NCI-H69 (cell line): ENCODE results near the gene VWA8.

Source experiments
- DNase-seq: peaks from one replicate; lab custom pipeline; 2025; lab: John Stamatoyannopoulos, UW

The VWA8 gene

DNA sequence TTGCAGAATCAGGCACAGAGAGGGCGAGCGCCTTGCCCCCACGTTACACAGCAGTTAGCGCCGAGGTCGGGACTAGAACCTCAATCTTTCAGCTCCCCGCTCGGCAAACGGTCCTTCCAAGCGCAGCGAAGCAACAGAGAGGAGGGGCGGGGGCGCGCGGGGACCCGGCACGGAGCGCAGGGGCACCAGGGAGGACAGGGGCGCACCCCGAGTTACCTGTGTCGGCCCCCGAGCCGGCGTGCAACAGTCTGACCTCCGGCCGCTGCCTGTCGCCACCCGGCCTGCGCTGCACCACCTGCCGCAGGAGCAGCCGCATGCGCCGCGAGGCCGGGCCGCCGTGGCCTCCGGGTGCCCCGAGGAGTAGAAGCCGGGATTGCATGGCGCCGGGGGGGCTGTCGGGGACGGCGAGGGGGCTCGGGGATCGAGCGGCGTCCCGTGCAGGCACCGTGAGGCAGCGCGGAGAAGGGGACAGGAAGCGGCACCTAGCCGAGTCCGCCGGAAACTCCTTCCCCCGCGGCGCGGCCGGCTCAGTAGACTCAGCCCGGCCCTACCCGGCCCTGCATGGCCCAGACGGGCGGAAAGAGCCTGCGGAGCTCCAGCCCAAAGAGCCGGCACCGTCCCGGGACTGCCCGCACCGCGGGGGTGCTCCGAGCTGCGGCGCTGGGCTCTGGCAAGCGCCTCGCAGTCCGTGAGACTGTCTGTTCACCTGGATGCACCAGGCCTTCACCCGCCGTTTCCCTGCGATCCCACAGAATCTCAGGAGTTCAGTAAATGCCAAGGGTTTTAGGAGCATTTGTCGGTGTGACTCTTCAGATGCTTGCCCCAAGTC, at the start of gene VWA8:
VWA8 (minus strand) TSS at position 473 of the 829 bp plus-strand sequence; CDS start at position 379, 94 bp downstream.
- peak; percentile 82 for DNase-seq

DNA sequence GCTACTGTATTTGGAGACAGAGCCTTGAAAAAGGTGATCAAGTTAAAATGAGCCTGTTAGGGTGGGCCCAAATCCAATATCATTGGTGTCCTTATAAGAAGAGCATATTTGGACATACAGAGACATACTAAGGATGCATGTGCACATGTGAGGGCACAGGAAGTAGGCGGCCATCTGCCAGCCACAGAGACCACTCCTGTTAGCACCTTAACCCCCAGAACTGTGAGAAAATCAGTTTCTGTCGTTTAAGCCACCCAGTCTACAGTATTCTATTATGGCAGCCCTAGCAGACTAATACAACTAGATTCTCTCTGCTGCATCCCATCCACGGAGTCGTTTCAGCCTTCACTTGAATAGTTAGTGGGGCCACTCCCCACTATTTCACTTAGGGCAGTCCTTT, 48.1 kb upstream of the VWA8 start:
- DNase-seq, result no peak

DNA sequence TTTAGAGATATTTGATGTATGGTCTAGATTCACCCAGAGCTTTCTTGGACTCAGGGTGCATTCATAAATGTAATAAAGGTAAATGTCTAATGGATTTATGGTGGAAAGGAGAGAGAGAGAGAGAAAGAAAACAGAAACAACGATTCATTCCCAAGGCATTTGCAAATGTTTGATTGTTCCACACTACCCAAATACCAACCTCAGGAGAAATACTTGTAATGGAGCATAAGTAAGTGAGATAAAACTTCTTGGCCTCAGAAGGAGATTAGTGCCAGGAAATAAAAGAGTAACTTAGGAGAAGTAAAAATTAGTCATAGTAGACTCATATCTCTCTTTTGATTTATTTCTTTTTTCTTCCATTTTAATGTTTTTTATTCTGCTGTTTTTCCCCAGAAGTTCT, 46.9 kb upstream of the VWA8 start:
- no peak for DNase-seq

DNA sequence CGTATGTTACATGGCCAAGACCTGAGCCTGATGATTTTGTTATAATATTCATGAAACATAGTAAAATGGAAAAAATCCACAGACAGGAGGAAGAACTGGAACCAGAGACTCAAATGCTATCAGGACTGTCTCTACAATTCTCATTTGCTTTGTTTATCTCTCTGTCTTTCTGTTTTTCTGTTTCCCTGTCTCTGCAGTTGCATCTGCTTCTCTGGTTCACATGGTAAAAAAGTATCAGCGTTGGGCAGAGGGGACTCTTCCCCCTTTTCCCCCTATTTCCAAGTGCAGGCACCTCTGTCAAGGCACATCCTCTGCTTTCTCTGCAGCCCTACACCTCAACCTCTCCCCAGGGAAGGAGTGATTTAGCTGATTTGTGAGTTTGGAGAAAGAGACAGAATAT, 41.2 kb upstream of the VWA8 start:
- no peak for DNase-seq

DNA sequence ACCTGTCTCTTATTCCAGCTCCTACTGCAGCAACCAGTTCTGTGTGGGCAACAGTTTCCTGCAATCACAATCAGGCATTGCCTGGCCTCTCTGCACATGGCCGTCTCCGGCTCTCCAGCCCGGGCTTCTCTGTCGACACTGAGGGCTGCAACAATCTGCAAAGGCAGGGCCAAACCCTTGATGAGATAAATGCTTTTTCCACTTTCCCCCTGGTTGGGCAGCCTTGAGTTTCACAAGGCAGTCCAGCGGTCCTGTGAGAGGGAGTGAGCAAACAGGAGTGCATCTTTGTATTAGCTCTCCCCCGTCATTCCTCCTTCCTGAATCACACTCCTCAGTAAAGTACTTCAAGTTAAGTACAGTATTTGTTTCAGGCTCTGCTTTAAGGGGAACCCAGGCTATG, 40.7 kb upstream of the VWA8 start:
- DNase-seq, result peak; percentile 4

DNA sequence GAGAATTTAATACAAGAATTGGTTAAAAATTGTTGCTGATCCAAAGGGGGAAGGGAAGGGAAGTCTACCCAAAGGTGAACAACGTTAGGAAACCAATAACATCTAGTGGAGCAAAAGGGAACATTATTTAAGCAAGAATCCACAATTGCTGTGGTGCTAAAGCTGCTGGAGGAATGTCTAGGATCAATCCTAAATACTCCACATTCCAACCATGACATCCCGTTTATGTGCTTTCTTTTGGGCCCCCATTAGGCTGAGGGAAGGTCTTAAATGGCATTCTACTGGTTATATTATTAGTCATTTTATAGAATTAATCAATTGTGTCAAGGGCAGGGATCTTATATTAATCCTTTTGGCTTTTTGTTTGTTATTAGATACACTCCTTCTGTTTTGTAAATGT, 39.9 kb upstream of the VWA8 start:
- no peak for DNase-seq

DNA sequence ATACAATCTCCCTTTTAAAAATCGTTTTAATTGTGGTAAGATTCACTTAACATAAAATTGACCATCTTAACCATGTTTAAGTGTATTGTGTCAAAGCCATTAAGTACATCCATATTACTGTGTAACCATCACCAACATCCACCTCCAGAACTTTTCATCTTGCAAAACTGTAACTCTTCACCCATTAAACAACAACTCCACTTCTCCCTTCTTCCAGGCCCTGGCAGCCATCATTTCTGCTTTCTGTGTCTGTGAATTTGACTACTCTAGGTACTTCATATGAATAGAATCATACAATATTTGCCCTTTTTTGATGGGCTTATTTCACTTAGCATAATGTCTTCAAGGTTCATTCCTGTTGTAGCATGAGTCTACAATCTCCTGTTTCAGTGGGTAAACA, 36.5 kb upstream of the VWA8 start:
- DNase-seq, result no peak

DNA sequence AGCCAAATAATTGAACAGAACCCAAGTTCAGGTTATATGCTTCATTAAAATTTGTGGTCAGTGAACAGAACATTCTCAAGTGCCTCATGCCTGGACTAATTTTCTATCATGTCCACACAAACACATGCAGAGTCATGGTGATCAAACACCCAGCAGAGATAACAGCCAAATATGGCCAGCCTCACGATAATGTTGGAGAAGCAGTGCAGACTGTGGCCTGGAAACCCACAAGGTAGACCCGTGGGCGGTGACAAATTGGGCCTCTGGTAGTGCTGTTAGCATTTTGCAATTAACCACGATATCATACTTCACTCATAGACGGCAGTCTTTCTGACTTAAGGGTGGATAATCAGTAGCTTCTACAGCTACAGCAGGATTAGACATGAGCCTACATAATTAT, 35.0 kb upstream of the VWA8 start:
- no peak for DNase-seq

DNA sequence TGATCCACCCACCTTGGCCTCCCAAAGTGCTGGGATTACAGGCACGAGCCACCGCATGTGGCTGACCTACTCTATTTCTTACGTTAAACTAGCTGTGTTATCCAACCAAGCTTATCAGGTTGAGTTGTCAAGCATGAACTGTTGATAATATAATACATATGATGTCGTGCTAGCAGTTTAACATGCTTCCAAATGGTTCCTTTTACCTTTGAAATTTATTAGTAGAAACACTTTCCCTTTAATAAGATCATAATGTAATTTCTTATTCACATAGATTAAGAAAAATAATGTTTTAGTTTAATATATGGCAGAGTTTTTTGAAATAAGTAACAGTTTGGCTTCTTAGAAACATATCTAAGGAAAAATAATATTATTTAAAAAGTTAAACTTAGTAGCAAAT, 34.4 kb upstream of the VWA8 start:
- DNase-seq, result no peak

DNA sequence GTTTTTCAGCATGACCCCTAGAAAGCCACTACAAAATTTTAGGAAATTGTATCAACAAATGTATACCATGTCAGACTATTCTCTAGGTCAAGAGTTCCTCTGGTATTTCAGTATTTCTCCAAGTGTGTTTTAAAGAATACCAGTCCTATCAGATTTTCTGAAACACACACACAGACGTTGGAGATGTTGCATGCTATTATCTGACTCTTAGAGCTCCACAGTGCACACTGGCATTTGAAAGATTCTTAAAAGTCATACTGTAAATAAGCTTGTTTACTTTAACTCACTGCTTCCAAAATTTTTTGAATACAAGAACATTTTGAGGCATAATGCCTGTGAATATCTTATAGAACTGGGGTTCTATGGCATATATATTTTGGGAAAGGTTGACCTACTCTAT, 33.8 kb upstream of the VWA8 start:
- DNase-seq, result no peak

DNA sequence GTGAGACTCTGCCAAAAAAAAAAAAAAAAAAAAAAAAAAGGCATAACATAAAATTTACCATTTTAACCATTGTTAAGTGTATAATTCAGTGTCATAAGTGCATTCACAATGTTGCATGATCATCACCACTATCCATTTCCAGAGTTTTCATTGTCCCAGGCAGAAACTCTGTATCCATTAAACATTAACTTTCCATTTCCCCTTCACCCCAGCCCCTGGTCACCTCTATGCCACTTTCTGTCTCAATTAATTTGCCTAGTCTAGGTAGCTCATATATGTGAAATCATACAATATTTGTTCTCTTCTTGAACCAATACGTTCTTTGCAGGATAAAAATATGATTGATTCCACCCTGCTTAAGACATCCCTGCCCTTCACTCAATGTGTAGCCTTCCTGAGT, 31.0 kb upstream of the VWA8 start:
- no peak for DNase-seq

DNA sequence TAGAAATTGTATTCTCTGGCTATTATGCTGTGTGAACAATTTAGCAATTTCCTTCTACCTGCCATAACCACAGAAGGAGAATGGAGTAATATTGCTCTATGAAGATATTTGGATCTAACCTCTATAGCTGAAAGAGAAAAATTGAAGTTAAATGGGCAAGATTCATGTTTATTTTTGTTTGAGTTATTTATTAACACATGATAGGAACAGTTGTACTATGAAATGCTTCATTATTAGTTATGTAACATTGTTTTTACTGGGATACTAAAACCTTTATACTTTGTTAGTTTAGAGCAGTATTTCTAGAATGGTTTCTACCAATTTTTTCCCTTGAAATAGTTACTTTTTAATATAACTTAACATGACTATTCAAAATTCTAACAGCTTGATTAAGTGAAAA, 27.3 kb upstream of the VWA8 start:
- no peak for DNase-seq

DNA sequence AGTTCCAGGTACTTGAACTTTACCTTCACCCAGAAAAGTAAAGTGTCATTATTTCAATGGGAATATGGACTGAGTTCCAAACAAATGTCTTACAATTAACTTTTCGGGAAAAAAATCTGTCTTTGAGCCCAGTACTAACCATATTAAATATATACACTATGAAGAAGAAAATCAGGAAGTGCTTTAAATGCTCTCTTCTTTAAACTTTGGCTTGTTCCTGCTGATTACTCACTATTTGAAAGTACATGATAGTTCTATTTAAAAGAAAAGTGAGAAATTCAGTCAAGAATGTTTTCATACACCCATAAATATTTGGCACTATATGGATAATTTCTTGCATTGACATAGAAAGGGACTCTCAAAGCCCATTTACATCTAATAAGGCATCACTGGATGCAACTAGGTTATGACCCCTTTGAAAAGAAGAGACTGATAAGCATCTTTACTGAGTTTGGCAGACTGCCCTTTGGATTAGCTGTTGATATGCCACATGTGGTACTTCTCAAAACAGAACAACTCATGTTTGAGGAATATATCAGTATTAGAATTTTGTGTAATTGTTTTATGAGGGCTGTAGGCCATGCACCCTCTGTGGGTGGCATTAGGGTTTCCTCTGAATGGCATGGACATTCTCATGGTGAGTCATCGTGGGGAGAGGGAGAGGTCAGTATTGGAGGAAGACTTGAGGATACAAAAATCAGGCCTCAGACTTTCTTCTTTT, 25.0 kb upstream of the VWA8 start:
- no peak for DNase-seq

DNA sequence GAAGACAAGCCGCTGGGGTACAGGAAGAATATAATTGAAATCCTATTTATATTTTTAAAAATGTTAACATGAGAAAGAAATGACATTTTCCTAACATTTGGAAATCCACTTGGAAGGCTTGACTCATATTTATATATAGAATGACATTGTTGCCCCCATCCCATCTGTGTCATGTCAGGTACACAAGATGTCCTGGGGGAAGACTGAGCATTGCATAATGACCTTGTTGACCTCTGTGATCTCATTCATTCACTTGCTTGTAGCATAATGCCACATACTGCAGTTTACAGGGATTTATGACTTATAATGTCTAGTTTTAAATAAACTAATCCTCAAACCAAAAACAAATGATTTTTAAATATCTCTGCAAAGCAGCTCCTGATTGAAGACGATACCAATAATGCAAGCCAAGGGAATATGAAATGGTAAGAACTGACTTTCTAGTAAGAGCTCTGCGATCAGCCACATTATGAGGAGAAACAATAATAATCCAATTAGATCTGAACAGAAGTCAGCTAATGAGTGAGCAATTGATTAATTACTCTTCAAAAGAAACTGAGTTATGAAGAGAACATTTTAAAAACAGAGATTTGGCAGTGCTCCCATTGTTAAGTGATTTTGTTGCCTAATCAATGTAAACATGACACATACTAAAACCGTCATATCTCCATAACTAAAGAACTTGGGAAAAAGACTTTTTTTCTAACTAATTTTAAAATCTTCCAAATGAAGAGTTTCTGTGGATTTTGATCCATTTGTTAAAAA, 21.2 kb upstream of the VWA8 start:
- DNase-seq, result no peak

DNA sequence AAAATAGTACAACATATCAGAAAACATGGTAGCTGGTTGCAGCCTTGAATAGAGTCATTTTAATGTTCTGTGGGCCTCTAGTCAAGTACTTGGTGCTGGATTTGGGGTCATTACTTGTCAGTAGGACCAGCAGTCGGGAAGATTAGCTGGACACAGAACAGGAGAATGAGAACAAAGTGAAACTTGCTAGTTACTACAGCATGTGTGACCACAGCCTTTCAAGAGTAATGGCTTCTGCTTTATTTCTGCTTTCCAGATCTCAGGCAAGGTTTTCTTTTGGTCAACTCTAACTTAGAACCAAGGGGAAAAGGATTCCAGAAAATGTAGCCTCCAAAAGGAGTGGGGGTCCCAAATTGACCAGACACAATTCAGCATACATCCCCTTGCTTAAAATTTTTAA, 17.1 kb upstream of the VWA8 start:
- no peak for DNase-seq

DNA sequence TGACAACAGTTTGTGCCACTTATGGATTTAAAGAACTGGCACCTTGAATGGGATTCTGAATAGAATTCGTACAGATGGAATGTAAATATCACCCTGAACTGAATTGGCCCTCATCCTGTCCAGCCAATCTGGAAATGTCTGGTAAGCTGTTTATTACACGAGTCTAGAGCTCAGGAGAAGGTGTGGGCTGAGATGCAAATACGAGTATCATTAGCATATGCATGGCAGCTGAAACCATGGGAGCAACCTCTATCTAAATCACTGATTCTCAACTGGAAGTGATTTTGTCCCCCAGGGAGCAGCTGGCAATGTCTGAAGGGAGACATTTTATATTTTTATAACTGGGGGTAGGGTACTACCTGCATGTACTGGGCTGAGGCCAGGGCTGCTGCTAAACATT, 15.6 kb upstream of the VWA8 start:
- peak; percentile 4 for DNase-seq

DNA sequence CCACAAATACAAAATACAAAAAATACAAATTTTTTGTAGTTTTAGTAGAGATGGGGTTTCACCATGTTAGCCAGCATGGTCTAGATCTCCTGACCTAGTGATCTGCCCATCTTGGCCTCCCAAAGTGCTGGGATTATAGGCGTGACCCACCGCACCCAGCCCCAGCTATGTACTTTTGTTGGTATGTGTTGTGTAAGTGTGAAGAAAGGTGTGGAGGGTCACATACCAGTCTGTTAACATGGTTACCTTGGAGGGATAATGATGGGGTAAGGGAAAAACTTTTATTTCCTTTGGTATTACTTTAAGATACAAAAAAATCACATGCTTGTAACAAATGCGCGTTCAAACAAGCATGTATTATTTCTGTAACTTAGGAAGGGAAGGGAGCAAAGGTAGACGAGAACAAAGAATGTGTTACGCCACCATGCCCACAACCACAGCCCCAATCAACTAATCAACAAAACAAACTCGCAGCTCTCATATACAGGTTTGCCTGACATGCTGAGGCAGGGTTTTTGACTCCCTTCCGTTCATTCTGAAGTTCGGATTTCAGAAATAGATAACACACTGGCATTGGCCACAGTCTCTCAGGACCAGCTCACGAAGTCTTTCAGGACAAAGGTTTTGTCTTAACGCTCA, 13.5 kb upstream of the VWA8 start:
- no peak for DNase-seq

DNA sequence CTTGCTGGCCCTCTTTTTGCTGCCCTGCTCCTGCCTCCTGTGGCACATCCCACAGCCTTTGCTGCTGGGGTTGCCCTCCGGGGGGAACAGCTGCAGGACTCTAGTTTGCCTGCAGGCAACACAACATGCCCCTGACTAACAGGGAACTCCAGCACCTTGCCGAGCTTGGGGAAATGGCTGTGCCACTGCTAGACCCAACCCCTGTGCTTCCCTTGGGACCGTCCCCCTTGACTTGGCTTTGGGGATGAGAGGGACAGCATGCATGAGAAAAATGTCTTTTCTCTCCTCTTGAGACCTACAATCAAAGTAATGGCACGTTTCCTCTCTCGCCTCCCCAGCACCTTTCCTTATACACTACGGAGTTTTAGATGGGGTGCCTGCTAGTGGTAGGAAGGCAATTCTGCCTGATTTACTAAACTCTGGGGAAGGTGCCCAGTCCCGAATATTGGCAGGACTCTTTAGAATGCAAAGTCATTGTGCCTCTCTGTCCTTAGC, 12.4 kb upstream of the VWA8 start:
- no peak for DNase-seq

DNA sequence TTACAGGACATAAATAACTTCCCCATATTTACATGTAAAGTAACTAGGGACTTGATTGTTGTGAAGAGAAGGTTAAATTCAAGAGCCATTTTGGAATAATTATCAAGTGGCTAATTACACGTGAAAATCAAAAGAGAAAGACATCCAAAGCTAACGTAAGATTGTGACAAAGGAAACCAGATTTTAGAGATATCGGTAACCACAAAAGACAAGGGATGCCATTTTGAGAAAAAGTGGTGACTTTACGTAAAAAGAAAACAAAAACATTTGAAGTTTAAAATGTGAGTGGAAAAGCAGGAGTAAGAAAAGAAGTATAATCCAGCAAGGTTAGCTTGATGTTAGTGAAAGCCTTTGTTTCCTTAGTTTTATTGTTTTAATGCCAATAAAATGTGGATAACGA, 10.9 kb upstream of the VWA8 start:
- DNase-seq, result no peak

DNA sequence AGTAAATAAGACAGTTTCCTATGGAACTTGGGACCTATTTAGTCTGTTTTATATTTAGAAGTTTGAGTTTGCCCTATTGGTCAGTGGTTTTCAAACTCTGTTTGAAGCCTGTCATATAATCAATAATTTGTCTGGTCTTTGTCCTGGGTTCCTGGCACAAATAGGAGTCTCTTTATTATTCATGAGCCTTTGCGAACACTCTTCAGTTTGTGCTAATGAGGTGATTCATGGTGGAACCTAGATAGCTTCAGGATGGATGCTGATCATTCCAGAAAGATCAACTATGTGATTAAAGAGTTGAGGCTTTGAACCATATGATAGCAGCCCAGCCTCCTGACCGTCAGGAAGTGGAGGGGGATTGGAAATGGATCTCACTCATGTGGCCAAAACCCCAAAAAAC, 10.0 kb upstream of the VWA8 start:
- DNase-seq, result no peak

DNA sequence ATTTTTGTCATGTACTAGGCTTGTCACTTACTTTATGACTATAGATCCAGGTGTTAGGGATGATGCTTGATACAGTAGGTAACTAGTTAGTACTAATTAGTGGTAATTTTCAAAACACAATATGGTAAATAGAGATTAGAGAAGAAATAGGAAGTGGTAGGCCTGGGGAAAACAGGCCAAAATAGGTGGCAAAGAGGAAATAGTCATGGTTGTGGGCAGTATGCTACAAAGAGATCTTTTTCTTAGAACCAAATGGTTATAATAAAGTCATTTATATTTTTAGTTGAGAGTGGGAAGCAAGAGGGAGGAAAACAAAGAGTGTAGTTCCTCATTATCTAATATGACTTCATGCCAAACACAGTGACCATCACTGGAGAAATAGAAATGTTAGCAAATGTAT, 9.1 kb upstream of the VWA8 start:
- no peak for DNase-seq

DNA sequence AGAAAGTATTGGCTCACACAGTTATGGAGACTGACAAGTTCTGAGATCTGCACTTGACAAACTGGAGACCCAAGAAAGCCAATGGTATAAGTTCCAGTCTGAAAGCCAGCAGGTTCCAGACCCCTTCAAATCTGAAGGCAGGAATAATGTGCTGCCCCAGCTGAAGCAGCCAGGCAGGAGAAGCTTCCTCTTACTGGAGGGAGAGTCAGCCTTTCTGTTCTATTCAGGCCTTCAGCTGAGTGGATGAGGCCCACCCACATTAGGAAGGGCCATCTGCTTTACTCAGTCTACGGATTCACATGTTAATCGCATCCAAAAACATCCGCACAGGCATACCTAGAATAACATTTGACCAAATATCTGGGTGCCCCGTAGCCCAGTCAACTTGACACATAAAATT, 8.2 kb upstream of the VWA8 start:
- no peak for DNase-seq
